ENCODE results near the gene CCNQ.

CCNQ gene

GRCh38 chrX:153631346-153631745, 32.4 kb upstream of the CCNQ start:
- TF ChIP-seq ZNF501 (tag by site-specific recombination; IDR thresholded peaks at IDR 0.05): no peak
- no peak for TF ChIP-seq ZNF623 (tag by site-specific recombination; IDR thresholded peaks at IDR 0.05)
- peak; percentile 19 for TF ChIP-seq SETDB1 (IDR thresholded peaks at IDR 0.05; ENCODE audit: insufficient read length, low read length)
- H3K27ac ChIP-seq (ENCODE audit: extremely low read depth, low read depth, low read length): no peak overlapping the region
- ChIA-PET CTCF (interaction anchor here (0.7 to 2.9 kb wide), 9 partner anchors 10 to 264 kb away, joined by 3 to 11 read pairs (median 3); no protein-coding TSS in a partner anchor), POLR2A (interaction anchor here (0.9 kb wide), 1 partner anchor 78 kb away, joined by 3 read pairs; no protein-coding TSS in a partner anchor)
- no peaks in the 10 kb centered on the region for H3K9me3 ChIP-seq (ENCODE audit: control insufficient read depth, insufficient read depth, low read depth, low read length)
- no peaks in the 10 kb centered on the region for H3K36me3 ChIP-seq (ENCODE audit: control insufficient read depth in 2 of 2, insufficient read depth in 1 of 2, low read length in 2 of 2)
- no peaks in the 10 kb centered on the region for H3K4me1 ChIP-seq (ENCODE audit: control insufficient read depth, insufficient read depth, low read length)
- no peak overlapping the region for H3K4me3 ChIP-seq (ENCODE audit: low read depth, low read length)

- Histone ChIP-seq H3K36me3 (ENCODE audit: control insufficient read depth in 2 of 2, insufficient read depth in 1 of 2, low read length in 2 of 2) (no peaks in the 10 kb centered on the region), H3K4me3 (ENCODE audit: low read depth, low read length) (no peak overlapping the region), H3K27ac (ENCODE audit: extremely low read depth, low read depth, low read length) (no peak overlapping the region), H3K4me1 (ENCODE audit: control insufficient read depth, insufficient read depth, low read length) (no peaks in the 10 kb centered on the region), H3K9me3 (ENCODE audit: control insufficient read depth, insufficient read depth, low read depth, low read length) (no peaks in the 10 kb centered on the region)
- ChIA-PET POLR2A (no interaction called here), CTCF (interaction anchor here (0.6 to 0.7 kb wide), 2 partner anchors 16 to 20 kb away, joined by 3 read pairs; no protein-coding TSS in a partner anchor)
- no peak for TF ChIP-seq SCRT1 (tag by site-specific recombination; IDR thresholded peaks at IDR 0.05; ENCODE audit: borderline replicate concordance)
- no peak for TF ChIP-seq ZNF184 (tag by site-specific recombination; IDR thresholded peaks at IDR 0.05)
- no peak for TF ChIP-seq ZNF785 (tag by site-specific recombination; IDR thresholded peaks at IDR 0.05)
- no peak for TF ChIP-seq ZNF747 (tag by site-specific recombination; IDR thresholded peaks at IDR 0.05)
- no peak for TF ChIP-seq ZNF530 (tag by site-specific recombination; IDR thresholded peaks at IDR 0.05; ENCODE audit: low read depth)
- no peak for TF ChIP-seq ZNF266 (tag by site-specific recombination; IDR thresholded peaks at IDR 0.05; ENCODE audit: low read depth)
- TF ChIP-seq ZNF350 (tag by site-specific recombination; IDR thresholded peaks at IDR 0.05): no peak
- TF ChIP-seq EGR2 (tag by site-specific recombination; IDR thresholded peaks at IDR 0.05; ENCODE audit: low read depth): no peak
- TF ChIP-seq ZNF138 (tag by site-specific recombination; IDR thresholded peaks at IDR 0.05; ENCODE audit: borderline replicate concordance): no peak
- no peak for TF ChIP-seq ZNF175 (tag by site-specific recombination; IDR thresholded peaks at IDR 0.05)
- no peak for TF ChIP-seq ZNF169 (tag by site-specific recombination; IDR thresholded peaks at IDR 0.05)
- TF ChIP-seq ZNF23 (tag by site-specific recombination; IDR thresholded peaks at IDR 0.05; ENCODE audit: borderline replicate concordance): no peak
- no peak for TF ChIP-seq WT1 (tag by site-specific recombination; IDR thresholded peaks at IDR 0.05)
- no peak for TF ChIP-seq ZNF514 (tag by site-specific recombination; IDR thresholded peaks at IDR 0.05)
- TF ChIP-seq ZNF600 (tag by site-specific recombination; IDR thresholded peaks at IDR 0.05): no peak
- no peak for TF ChIP-seq ZNF610 (tag by site-specific recombination; IDR thresholded peaks at IDR 0.05; ENCODE audit: borderline replicate concordance)
- no peak for TF ChIP-seq ZBTB10 (tag by site-specific recombination; IDR thresholded peaks at IDR 0.05)
- no peak for TF ChIP-seq ZNF404 (tag by site-specific recombination; IDR thresholded peaks at IDR 0.05)
- no peak for TF ChIP-seq ZFP37 (tag by site-specific recombination; IDR thresholded peaks at IDR 0.05)
- TF ChIP-seq ZSCAN5A (tag by site-specific recombination; IDR thresholded peaks at IDR 0.05): no peak
These were observed 29.7 kb upstream of the CCNQ start for GRCh38 chrX:153628665-153629064.
